Lower leg skin (tissue), 3 donors: ENCODE data around the gene CCR6.

Experiments used
- POLR2A ChIP-seq, 2 donors: fragments of 450-650 bp; IDR thresholded peaks; one replicate each; pipeline ENCODE4 v1.6.1; 2016 to 2017; ENCODE audit warnings: antibody characterized with exemption in 2 of 2, mild to moderate bottlenecking in 1 of 2, moderate library complexity in 1 of 2
- TF ChIP-seq, protein P1 (sequence below), 3 donors: fragments of 450-650 bp; IDR thresholded peaks; one replicate each; pipeline ENCODE4 v1.5.1; 2016; ENCODE audit warnings: antibody characterized with exemption in 3 of 3, mild to moderate bottlenecking in 3 of 3, moderate library complexity in 2 of 3

DNA sequence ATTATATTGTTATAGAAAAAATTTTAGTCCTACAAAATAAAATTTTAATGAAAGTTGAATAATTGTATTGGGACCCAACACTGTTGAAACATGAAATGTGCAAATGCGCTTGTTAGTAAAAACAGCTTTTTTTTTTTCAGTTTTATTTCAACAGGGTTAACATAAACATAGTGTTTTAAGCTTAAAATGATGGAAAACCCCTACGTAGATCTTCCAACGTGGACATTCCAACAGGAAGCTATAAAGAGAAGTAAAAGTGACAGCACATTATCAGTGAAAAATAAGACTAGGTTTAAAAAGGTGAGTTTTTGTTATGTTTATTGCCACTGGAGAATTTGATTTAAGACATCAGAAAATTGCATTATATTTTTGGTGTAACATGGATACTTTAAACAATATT lies 41.4 kb downstream of the CCR6 start:
- TF ChIP-seq POLR2A (IDR thresholded peaks at IDR 0.05), result no peak
- TF ChIP-seq, protein P1, sequence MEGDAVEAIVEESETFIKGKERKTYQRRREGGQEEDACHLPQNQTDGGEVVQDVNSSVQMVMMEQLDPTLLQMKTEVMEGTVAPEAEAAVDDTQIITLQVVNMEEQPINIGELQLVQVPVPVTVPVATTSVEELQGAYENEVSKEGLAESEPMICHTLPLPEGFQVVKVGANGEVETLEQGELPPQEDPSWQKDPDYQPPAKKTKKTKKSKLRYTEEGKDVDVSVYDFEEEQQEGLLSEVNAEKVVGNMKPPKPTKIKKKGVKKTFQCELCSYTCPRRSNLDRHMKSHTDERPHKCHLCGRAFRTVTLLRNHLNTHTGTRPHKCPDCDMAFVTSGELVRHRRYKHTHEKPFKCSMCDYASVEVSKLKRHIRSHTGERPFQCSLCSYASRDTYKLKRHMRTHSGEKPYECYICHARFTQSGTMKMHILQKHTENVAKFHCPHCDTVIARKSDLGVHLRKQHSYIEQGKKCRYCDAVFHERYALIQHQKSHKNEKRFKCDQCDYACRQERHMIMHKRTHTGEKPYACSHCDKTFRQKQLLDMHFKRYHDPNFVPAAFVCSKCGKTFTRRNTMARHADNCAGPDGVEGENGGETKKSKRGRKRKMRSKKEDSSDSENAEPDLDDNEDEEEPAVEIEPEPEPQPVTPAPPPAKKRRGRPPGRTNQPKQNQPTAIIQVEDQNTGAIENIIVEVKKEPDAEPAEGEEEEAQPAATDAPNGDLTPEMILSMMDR (IDR thresholded peaks at IDR 0.05), result no peak
